PC-9 (cell line): Measurements from ENCODE around the gene PARM1.

Experiments used
- EZH2 ChIP-seq: fragments of 200-600 bp; sonication (generic); IDR thresholded peaks from 2 replicates; pipeline ENCODE4 v1.8.0; 2017; ENCODE audit warnings: antibody characterized with exemption, low read depth
- TF ChIP-seq, protein P1 (sequence below): fragments of 200-600 bp; sonication (generic); conservative IDR thresholded peaks from 2 replicates; pipeline ENCODE4 v1.6.1; 2017; ENCODE audit warnings: mixed run types, antibody characterized with exemption, mild to moderate bottlenecking, moderate library complexity

- TF ChIP-seq, protein P1, sequence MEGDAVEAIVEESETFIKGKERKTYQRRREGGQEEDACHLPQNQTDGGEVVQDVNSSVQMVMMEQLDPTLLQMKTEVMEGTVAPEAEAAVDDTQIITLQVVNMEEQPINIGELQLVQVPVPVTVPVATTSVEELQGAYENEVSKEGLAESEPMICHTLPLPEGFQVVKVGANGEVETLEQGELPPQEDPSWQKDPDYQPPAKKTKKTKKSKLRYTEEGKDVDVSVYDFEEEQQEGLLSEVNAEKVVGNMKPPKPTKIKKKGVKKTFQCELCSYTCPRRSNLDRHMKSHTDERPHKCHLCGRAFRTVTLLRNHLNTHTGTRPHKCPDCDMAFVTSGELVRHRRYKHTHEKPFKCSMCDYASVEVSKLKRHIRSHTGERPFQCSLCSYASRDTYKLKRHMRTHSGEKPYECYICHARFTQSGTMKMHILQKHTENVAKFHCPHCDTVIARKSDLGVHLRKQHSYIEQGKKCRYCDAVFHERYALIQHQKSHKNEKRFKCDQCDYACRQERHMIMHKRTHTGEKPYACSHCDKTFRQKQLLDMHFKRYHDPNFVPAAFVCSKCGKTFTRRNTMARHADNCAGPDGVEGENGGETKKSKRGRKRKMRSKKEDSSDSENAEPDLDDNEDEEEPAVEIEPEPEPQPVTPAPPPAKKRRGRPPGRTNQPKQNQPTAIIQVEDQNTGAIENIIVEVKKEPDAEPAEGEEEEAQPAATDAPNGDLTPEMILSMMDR: no peak
- no peak for TF ChIP-seq EZH2
These were observed 166.4 kb downstream of the PARM1 start for GRCh38 chr4:75099321-75099720.
